ENCODE data around the gene TENT4A.

Gene TENT4A

DNA sequence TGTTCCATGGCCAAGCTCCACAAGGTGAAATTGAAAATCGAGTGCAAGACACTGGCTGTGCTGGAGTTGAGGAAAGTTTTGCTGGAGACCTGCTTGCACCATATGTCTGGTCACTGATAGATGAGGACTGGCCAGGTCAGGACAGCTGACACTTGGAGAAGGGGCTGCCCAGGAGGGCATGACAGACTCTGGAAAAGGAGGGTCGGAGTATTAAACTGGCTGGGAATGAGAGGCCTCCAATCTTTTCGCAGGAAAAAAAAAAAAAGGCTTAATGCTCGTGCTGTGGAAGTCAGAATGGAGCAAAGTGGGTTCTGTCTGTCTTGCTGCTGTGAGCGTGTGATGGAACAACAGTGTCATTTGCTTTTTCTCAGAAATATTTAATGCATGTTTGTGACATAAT, 5.5 kb downstream of the TENT4A start:
- no peak for DNase-seq

DNA sequence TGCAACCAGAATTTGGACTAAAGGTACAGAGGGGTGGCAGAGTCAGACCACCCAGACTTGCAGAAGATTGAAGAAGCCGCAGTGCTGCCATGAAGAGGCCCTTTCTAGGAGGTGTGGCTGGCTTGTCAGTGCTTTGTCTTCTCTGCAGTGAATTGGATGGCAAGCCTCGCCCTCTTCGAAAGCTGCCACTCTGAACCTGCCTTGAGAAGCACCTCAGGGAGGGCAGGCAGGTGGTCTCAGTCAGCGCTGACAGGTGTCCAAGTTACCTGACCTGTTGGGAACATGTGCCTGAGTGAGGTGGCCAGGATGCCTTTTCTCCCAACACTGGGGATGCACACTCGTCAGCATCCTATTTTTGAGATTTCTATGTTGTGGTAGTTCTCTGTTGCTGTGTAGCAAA, 6.2 kb downstream of the TENT4A start:
- no peak for DNase-seq

DNA sequence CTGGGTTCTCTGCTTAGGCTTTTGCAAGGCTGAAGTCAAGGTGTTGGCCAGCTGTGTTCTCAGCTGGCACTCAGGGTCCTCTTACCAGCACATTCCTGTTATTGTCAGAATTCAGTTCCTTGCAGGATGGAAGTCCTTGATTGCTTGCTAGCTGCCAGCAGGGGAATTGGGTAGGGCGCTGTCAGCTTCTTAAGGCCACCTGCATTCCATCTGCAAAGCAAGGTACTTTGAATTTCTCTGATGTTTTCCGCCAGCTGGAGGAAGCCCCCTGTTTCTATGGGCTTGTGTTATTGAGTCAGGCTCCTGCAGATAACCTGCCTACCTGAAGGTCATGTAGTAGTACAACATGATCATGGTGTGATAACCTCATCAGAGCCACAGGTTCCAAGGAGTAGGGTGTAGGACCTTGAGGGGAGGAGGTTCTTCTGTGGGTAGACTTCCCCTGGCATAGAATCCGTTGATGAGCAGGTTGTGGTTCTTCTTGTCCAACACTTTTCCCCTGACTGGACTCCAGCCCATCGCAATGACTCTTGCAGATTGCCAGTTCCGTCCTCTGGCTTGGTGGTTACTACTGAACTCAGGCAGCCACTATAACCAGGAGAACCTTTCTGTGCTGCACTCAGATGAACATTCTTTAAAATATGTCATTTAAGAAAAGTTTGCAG, 6.8 kb downstream of the TENT4A start:
- no peak for DNase-seq

DNA sequence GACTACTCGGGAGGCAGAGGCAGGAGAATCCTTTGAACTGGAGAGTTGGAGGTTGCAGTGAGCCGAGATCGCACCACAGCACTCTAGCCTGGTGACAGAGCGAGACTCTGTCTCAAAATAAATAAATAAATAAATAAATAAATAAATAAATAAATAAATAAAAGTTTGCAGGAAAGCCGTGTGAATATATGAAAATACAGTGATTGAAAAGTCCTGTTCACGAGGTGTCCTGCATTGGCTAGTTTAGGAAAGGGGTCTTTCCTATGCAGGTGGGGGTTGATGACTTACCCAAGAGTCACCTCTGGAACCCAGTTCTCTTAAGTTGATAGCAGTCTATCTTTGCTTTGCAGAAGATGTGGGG, 7.3 kb downstream of the TENT4A start:
- DNase-seq, result no peak

DNA sequence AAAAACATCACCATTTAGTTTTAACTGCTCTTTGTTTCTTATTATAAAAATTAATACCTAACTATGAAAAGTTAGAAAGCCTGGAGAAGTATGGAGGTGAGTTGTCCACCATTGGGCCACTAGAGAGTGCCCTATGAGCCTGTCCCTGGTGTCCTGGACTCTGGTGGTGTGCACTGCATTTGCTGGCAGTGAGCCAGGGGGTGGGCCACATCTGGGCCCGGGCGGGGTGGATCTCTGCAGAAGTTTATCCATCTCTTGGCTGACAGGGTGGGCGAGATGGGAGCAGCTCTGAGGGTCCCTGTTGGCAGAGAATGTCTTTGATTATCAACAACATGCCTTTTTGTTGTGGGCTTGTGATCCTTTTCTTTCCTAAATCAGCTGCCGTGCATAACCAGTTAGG, 8.2 kb downstream of the TENT4A start:
- DNase-seq, result no peak

DNA sequence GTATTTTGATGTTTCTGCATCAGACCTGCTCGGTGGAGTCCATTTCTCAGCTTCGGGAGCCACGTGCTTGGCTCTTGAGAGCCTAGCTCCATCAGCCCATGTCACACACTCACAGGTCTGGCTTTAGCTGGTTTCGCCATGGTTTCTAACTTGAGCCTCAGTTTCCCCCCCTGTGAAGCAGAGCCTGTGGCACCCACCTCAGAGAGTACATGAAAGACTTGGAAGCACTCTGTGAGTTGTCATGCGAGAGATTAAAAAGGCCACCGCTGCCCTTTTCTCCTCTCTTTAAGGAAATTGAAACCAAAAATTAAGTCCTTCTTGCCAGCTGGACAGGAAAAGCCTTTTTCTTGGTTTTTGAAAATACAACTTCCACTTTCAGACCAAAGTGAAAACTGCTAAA, 8.8 kb downstream of the TENT4A start:
- no peak for DNase-seq

DNA sequence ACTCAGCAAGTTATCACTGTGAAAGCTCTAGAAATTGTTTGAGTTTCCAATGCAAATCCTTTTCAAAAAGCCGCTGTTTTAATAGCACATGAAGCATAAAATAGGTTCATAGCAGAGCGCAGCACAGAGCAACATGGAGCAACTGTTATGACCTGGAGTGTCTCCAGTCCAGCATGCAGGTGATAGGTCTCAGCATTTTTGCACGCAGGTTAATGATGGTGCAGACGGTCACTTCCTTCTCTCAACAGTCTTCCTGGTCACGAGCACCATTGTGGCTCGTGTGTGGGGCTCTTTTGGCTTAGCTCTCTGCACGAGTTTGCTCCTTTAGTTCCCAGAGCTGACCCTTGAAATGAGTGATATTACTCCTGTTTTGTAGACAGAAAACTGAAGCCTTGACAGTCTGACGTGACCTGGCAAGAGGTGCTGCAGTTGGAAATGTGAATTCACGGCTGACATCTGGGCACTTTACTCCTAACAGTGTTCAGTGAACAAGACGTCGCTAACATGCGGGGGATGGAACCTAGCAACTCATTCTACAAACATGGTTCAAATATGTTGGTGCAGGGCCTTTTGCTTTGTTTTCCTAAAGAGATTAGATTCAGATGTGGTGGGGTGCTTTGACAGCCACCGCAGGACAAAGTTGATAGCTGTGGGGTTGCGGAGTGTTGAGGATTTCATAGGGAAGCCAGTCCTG, 10.0 kb downstream of the TENT4A start:
- no peak for DNase-seq

DNA sequence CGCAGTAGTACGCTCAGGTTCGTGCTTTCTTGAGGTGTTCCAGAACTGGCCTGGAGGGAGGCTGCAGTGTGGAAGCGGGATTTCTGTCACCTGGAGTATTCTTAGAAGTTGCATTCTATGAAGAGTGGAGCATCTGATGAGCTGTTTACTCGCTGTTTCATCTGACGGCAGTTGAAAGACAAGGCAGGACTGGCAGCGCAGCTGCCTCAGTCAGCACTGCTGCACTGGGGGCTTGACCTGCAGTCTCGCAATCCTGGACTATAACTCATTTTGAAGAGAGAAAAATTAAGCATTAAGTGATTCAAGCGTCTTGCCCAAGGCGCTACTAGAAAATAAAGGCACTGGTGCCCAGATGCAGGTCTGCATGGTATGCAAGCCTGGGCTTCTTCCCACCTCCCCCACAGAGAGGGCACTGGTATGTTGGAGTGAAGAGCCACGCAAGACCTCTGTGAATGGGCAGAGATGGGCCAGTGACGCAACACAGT, 10.6 kb downstream of the TENT4A start:
- DNase-seq, result no peak

DNA sequence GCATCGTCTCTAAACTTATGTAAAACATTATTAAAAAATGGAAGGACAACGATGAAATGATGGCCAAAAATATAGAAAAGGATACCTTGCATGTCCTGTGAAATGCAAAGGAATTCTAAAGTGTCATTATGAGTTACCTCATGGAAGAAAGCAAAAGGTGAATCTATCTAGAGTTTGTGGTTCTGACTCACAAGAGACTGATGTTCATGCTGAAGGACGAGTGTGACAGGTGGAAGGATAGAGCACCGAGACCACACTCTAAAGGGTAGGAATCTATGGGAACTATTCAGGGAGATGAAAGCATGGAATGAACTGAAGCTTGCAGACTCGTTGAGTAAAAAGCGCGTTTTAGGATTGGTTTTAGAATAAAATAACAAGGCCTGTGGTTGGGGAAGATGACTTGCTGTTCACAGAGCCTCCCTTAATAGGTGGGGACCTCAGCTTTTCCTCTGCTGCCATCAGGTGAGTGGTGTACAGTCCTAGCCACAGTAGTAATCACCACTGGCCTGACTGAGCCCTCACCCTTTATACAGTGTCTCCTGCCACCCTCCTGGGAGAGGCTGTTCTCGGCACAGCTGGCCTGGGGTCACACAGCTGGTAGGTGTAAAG, 11.2 kb downstream of the TENT4A start:
- no peak for DNase-seq

DNA sequence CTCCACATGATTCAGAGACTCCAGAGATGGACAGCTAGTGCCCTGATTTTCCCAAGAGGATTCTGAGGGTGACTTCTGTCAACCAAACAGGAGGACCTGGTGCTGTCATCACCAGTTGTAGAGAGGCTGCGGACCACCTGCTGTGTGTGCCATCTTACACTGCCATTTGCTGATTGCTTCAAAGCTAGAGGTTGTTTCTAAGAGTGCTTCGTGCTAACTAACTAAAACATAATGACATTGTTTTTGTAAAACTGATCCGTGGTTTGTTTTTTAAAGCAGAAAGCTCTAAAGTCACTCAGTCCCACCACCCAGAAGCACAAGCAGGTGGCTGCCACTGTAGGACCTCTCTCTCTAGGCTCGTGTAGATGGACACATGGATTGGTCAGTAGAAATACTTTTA, 12.2 kb downstream of the TENT4A start:
- DNase-seq, result no peak

DNA sequence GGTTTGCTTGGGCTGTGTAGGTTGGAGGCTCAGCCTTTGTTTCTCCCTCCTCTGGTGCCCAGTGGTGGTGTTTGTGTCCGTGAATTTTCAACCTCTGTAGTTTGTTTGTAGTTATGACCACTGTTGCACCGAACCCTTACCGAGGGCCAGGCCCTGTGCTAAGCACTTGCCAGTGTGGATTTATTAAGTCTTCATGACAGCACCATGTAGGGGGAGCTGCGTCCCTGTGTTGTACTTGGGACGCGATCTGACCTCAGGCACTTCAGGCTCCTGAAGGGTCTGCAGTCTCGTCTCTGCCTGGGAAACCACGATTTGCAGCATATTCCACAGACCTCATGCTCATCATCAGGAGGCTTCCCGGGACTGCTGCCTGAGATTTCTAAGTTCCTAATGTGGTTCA, 12.8 kb downstream of the TENT4A start:
- no peak for DNase-seq

DNA sequence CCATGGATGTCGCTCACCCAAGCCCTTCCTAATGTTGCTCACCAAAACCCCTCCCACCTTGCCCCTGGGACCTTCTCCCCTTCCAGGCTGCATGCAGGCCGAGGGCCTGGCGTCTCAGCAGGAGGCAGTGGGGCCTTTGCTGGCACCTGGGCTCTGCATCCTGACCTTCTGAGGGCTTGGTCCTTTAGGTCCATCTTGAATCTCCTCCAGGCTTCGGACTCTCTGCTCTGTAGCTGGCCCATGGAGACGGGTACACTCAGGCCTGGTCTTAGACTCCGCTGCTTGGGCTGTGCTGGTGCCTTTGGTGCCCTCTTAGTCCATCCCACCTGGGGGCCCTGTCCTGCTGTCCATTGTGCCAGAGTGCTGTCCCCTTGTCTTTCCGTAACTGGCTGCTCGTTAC, 14.0 kb downstream of the TENT4A start:
- no peak for DNase-seq

DNA sequence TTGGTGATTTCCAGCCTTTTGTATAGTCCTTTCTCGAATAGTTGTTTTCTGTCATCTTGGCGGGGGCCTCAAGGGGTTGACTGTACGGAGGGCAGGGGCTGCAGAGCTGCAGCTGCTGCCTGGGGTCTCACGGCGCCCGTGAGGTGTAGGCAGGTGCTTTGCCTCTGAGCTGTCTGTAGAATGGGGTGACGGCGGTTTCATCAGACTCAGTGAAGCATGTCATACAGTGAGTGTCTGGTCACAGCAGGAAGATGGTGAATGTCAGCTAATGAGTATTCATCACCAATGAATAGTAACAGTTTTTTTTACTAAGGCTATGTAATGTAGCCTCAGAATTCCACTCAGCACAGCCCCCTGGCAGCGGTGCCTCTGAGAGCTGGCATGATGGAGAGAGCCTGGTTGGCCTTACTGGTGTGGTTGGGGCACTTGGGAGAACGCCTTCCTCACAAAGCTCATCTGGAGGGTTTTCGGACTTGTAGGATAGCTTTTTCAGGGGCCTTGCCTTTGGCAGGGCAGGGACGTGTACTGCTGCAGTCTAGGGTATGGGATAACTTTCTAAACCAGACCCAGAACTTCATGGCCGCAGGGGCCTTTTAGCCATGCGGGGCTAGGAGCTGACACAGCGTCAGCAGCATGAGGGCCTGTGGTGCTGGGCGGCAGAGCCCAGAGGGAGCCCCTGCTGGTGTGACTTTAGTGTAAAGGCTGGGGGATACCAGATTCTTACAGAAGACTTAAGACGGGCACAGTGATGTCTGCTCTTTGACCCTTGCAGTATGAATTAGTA, 15.0 kb downstream of the TENT4A start:
- DNase-seq, result no peak

DNA sequence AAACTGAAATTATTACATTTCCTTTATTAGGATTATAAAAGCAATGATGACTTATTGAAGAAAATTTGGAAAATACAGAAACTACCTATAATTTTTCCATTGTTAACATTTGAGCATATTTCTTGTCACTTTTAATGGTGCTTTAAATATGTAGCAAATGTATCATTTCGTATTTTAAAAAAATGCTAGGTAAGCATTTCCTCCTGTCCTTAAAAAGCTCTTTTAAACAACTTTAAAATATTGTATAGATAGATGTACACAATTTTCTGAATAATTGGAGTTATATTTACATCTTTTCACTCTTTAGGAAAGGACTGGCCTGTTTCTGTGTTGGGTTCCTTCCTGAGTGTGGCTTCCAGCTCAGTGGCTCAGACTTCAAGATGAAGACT, 15.6 kb downstream of the TENT4A start:
- DNase-seq, result no peak

DNA sequence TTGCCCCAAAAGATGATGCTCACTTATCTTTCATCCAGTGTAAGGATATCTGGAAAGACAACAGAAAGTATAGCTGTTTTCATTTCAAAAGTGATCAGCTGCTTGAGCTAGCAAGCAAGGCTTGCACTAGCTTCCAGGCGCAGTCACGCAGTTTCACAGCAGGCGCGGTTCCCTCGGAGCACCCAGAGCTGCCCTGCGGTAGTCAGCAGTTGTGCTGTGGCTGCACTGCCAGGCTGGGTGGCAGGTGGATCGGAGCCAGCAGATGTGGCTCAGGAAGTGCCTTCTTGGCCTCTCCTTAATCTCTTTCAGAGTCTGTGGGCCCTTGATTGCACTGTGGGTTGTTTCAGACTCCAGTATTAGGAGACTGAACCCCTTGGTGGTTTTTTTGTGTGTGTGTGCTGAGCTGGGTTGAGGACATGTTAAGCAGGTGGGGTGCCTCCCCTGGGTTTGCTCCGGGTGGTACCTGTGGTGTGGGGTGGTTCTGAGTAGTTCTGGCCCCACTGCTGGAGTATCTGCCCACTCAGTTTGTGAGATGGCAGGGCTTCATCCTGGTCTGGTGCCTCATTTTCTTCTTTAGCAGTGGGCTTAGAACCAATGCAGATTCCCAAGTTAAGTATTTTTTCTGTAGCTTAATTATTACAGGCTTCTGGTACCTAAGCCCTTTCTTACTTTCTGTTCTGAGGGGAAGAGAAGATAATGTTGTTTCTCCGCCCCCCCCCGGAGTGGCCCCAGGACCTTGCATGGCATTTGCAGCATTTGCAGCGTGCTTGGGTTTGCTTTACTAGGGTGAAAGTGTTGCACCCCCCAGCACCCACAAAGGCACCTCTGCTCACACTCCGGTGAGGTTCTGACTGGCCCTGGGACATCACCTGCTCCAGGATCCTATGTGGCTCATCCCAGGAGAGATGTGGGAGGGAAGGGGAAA, 16.4 kb downstream of the TENT4A start:
- DNase-seq, result peak; percentile 34

DNA sequence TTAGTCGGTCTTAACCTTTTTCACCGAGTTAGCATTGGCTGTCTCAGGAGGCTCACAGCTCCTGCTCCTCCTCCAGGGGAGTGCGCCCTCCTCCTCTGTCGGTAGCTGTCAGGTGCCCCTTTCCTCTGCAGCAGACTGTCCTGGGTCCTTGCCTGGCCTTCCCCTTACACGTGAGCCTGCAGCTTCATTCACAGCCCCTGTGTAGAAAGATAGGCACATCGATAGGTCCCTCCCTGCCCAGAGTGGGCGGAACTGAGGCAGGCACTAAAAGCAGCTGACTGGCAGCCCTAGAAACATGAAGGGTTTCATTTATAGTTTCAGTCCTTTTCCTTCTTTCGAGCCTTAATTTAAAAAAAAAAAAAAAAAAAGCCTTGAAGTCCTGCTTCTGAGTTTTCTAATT, 17.2 kb downstream of the TENT4A start:
- peak; percentile 12 for DNase-seq

DNA sequence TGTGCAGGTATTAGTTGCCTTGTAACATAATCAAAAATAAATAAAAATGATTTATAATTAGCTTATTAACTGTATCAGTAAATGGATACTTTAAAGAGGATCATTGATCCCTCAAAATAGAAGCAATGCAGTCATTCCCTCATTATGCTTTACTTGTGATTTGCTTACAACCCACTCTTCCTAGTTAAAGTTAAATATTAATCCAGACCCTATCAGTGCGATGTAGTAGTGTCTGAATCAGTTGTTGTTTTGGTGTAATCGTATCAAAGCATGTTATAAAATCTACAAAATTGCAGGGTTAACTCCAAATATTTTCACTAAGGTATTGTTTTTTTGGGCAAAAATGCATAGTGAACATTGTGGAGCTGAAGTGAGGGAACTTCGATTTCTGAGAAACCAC, 17.6 kb downstream of the TENT4A start:
- no peak for DNase-seq

DNA sequence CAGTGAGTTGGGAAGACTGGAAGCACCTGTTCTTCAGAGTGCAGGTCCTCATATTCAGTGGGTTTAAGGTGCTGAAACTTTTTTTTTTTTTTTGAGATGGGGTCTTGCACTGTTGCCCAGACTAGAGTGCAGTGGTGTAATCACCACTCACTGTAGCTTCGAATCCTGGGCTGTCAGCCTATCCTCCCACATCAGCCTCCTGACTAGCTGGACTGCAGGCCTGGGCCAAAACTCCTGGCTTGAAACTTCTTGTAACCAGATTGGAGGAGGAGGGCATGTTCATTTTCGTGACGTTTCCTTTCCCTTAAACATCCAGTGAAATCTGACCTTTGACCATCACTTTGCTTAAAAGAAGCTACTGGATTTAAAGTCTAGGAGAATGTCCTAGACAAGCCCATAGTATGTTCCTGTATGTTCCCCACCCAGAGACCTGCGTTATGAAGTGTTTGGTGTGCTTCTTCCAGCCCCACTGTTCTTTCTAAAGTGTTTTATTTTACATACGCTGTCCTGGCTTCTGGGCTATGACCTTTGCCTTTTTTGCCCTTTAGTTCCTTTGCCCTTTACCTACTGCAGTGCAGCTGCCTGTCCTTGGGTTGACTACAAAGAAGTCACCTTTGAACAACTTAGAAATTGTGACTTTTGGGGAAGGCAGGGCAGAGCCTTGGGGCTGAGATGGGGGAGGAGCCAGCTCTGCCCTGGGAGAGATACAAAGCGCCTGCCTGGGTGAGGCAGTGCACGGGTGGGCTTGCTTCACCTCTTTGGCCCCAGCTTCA, 18.4 kb downstream of the TENT4A start:
- DNase-seq, result no peak

DNA sequence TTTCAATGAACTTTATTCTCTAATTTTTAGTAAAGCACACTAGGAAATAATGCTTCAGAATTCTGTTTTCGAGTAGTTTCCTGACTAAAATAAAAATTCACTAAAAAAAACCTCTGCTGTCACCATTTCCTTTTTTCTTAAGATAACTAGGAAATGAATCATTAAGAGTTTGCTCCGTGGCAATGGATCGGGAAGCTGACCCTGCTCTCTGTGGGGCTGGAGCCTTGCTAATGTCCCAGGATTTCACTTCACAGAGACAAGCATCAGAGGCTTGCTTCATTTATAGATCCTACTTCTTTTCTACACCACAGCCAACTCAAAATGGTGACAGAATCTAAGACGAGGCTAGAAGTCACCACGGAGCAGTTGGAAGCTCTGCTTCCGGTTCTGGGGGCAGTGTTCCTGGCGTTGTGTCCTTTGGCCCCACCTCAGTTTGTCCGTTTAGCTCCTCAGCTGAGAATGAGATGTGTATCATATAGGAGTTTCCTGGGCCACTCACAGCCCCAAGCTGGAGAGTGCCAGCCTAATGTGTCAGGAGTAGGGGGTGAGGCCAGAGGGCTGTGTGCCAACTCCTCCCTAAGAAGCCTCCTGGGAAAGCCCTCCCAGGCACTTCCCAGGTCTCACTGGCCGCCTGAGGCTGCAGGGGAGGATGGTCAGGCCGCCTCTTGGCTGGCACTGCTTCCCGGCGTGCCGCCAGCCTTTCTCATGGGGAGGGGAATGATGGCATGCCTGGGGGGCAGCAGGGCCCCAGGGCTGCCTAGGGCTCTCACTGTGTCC, 19.6 kb downstream of the TENT4A start:
- no peak for DNase-seq

DNA sequence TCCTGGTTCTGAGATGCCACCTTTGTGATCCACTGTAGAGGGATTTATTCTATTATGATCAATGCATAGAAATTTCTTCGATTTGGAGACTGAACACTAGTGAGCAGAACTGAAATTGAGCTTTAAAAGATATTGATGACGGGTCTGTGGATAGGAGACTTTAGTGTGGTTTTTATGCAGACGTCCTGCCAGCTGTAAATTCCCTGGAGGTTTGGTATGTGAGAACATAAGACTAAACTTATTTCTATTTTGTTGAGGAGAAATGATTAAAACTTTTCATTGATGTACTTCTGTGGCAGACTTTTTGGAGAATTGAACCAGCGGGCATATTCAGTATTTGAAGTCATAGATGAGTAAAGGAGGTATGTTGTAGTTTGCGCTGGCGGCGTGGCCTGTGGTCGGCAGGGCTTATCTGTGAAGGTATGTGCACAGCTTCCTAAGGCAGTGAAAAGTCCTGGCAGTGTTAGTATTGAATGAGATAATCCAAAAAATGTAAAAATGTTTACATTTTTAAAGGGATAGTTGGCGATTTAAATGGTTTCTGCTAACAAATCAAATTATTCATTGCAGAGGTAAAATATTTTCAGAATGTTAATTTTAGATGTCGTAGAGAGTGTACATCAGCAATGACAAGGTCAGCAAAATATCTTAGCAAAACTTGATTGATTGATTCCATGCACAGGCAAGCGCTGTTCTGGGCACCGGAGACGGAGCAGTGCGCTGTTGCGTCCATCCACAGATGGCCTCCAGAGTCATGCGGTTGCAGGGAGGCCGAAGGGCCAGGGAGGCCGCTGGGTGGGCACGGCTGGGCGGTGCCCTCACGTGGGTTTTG, 20.4 kb downstream of the TENT4A start:
- DNase-seq, result no peak

Data from stimulated activated naive CD4-positive, alpha-beta T cell treated with Interleukin-2 at 50 U/mL for 16 hours (primary cell).